ENCODE data around the gene TBC1D2. TPM values are rescaled to one million over a fixed set of nuclear protein-coding genes. Genes with fewer than 3 reads are reported as not detected.

TBC1D2 gene
- total and polyA plus RNA-seq, 4 donors = 2.8 to 5.1 (median 3.7) TPM

GRCh38 chr9:98227883-98228282 lies 27.6 kb downstream of the TBC1D2 start:
- Histone ChIP-seq H3K9me3 (ENCODE audit: control insufficient read depth in 4 of 4, low read length in 3 of 4) (no peaks in the 10 kb centered on the region), H3K9ac (ENCODE audit: low read depth in 1 of 2, low read length in 2 of 2) (peak overlapping the region; percentile 58 to 83), H3K27ac (ENCODE audit: low read depth in 1 of 2, low read length in 2 of 2) (peak overlapping the region; percentile 90), H3K4me1 (ENCODE audit: control insufficient read depth in 4 of 4, insufficient read depth in 4 of 4, low read length in 3 of 4) (peaks cover 15 to 58% (median 36%) of the 10 kb centered on the region in 4 donors), H3K36me3 (ENCODE audit: control insufficient read depth in 4 of 4, insufficient read depth in 3 of 4, low read depth in 1 of 4, low read length in 3 of 4) (no peaks in the 10 kb centered on the region), H3K27me3 (ENCODE audit: control insufficient read depth in 4 of 4, insufficient read depth in 4 of 4, low read length in 3 of 4) (no peaks in the 10 kb centered on the region), H3K4me3 (ENCODE audit: low read depth in 1 of 3, low read length in 3 of 3) (no peak overlapping the region)
- DNase-seq (ENCODE audit: low spot score) = no peak
- WGBS = 44% methylated on average over 7 of the region's 7 CpGs
- no peak for TF ChIP-seq ATF3 (IDR thresholded peaks at IDR 0.05)
- no peak for TF ChIP-seq ZBTB33 (IDR thresholded peaks at IDR 0.05)
- TF ChIP-seq, protein P1, sequence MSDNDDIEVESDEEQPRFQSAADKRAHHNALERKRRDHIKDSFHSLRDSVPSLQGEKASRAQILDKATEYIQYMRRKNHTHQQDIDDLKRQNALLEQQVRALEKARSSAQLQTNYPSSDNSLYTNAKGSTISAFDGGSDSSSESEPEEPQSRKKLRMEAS (IDR thresholded peaks at IDR 0.05) = no peak
- TF ChIP-seq SP1 (IDR thresholded peaks at IDR 0.05) = no peak
- TF ChIP-seq REST (IDR thresholded peaks at IDR 0.05) = no peak
- no peak for TF ChIP-seq NR2F2 (IDR thresholded peaks at IDR 0.05)
- no peak for TF ChIP-seq JUND (IDR thresholded peaks at IDR 0.05)
- TF ChIP-seq FOXA1 (IDR thresholded peaks at IDR 0.05) = no peak
- TF ChIP-seq TAF1 (conservative IDR thresholded peaks at IDR 0.05) = no peak
- TF ChIP-seq HNF4A (conservative IDR thresholded peaks at IDR 0.05) = no peak
- TF ChIP-seq CTCF (IDR thresholded peaks at IDR 0.05; ENCODE audit: low read depth, low read length, missing input control) = no peak
- no peak for TF ChIP-seq EGR1 (IDR thresholded peaks at IDR 0.05; ENCODE audit: low read depth in 2 of 2)
- TF ChIP-seq YY1 (IDR thresholded peaks at IDR 0.05) = no peak
- no peak for TF ChIP-seq RXRA (IDR thresholded peaks at IDR 0.05)
- no peak for TF ChIP-seq HNF4G (IDR thresholded peaks at IDR 0.05)
- TF ChIP-seq GABPA (IDR thresholded peaks at IDR 0.05 in 1 of 2, conservative IDR thresholded peaks at IDR 0.05 in 1 of 2) = no peak

GRCh38 chr9:98226957-98227356 lies 28.5 kb downstream of the TBC1D2 start:
- H3K36me3 ChIP-seq (ENCODE audit: control insufficient read depth in 4 of 4, insufficient read depth in 3 of 4, low read depth in 1 of 4, low read length in 3 of 4) = no peaks in the 10 kb centered on the region
- 60% methylated on average over 4 of the region's 4 CpGs for WGBS
- H3K27me3 ChIP-seq (ENCODE audit: control insufficient read depth in 4 of 4, insufficient read depth in 4 of 4, low read length in 3 of 4) = no peaks in the 10 kb centered on the region
- peak overlapping the region; percentile 13 to 88 for H3K9ac ChIP-seq (ENCODE audit: low read depth in 1 of 2, low read length in 2 of 2)
- H3K4me3 ChIP-seq (ENCODE audit: low read depth in 1 of 3, low read length in 3 of 3) = no peak overlapping the region
- no peaks in the 10 kb centered on the region for H3K9me3 ChIP-seq (ENCODE audit: control insufficient read depth in 4 of 4, low read length in 3 of 4)
- H3K27ac ChIP-seq (ENCODE audit: low read depth in 1 of 2, low read length in 2 of 2) = peak overlapping the region; percentile 90
- TF ChIP-seq RAD21 (IDR thresholded peaks at IDR 0.05) (no peak), REST (IDR thresholded peaks at IDR 0.05) (no peak), RXRA (IDR thresholded peaks at IDR 0.05) (no peak), FOXA1 (IDR thresholded peaks at IDR 0.05) (no peak), HNF4G (IDR thresholded peaks at IDR 0.05) (no peak), ZBTB33 (IDR thresholded peaks at IDR 0.05) (no peak), EGR1 (IDR thresholded peaks at IDR 0.05; ENCODE audit: low read depth in 2 of 2) (no peak)
- peaks cover 15 to 58% (median 36%) of the 10 kb centered on the region in 4 donors for H3K4me1 ChIP-seq (ENCODE audit: control insufficient read depth in 4 of 4, insufficient read depth in 4 of 4, low read length in 3 of 4)
- no peak for DNase-seq (ENCODE audit: low spot score)

All from liver (tissue), 9 donors.